OCI-LY3 (cell line): ENCODE data around the gene TSEN54.
A peak's percentile ranks its signal among the peaks of the same experiment; 100 is the strongest.

Experiments used
- H2AFZ ChIP-seq: fragments of 200-600, 300-600 bp; shearing (Covaris generic); 2 replicates; pipeline ENCODE4 v1.6.0; 2014; ENCODE audit warnings: antibody characterized with exemption, low read depth, low read length
- H3K27ac ChIP-seq: fragments of 200-600, 300-600 bp; sonication (generic); 2 replicates; pipeline ENCODE4 v1.5.1; 2014; ENCODE audit warnings: mild to moderate bottlenecking, low read length, moderate library complexity, mixed read lengths
- H3K27me3 ChIP-seq: fragments of 200-600, 300-600 bp; sonication (generic); 2 replicates; pipeline ENCODE4 v1.6.1; 2014; ENCODE audit warnings: low read depth, low read length, mixed read lengths
- H3K36me3 ChIP-seq: fragments of 200-600, 300-600 bp; sonication (generic); replicated peaks from 2 replicates; pipeline ENCODE3; 2014; ENCODE audit warnings: low read depth, low read length, mixed read lengths
- H3K4me1 ChIP-seq: fragments of 300-600, 200-600 bp; sonication (generic); 2 replicates; pipeline ENCODE4 v1.6.1; 2014; ENCODE audit warnings: low read length, mixed read lengths
- H3K4me2 ChIP-seq: fragments of 200-600, 300-600 bp; sonication (generic); 2 replicates; pipeline ENCODE4 v1.6.1; 2014; ENCODE audit warnings: low read length, mixed read lengths
- H3K4me3 ChIP-seq: fragments of 300-600, 200-600 bp; sonication (generic); 2 replicates; pipeline ENCODE4 v1.5.1; 2014; ENCODE audit warnings: antibody characterized with exemption, mild to moderate bottlenecking, low read length, moderate library complexity
- H3K79me2 ChIP-seq: fragments of 300-600, 200-600 bp; shearing (Covaris generic); 2 replicates; pipeline ENCODE4 v1.6.1; 2014; ENCODE audit warnings: mild to moderate bottlenecking, low read length, mixed read lengths
- H3K9ac ChIP-seq: fragments of 300-600, 200-600 bp; shearing (Covaris generic); 2 replicates; pipeline ENCODE4 v1.6.0; 2014; ENCODE audit warnings: mild to moderate bottlenecking, low read length, moderate library complexity
- H3K9me3 ChIP-seq: fragments of 200-600, 300-600 bp; shearing (Covaris generic); 2 replicates; pipeline ENCODE4 v1.6.1; 2014; ENCODE audit warnings: low read length, mixed read lengths; ENCODE audit not compliant: insufficient read depth
- H4K20me1 ChIP-seq: fragments of 200-600, 300-600 bp; sonication (generic); 2 replicates; pipeline ENCODE4 v1.6.1; 2016; ENCODE audit warnings: low read length, mixed read lengths; ENCODE audit not compliant: insufficient read depth
- EZH2phosphoT487 ChIP-seq: fragments of 200-600 bp; shearing (Covaris generic); IDR thresholded peaks from 2 replicates; pipeline ENCODE4 v1.6.1; 2018; ENCODE audit warnings: antibody characterized with exemption, mixed run types, low read depth
- TF ChIP-seq, protein P1 (sequence below): fragments of 200-600, 300-600 bp; sonication (generic); IDR thresholded peaks from 2 replicates; pipeline ENCODE4 v1.5.1; 2014; ENCODE audit warnings: antibody characterized with exemption, low read length, low read depth

The TSEN54 gene

DNA sequence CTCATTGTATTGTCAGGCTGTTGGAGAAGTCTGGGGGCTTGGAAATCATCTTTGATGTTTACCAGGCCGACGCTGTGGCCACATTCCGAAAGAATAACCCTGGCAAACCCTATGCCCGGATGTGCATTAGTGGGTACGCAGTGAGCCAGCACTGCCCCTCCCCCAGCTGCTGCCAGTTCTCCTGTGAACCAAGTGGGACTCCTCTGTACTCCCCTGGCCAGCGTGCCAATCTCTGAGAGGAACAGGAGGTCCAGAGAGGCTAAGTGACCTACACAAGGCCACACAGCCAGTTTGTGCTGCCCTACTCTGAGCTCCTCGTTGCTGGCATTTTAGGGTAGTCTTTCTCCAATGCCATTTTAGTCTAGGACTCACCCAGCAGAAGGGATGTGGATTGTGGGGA lies 7.3 kb downstream of the TSEN54 start:
- Histone ChIP-seq H4K20me1 (no peaks in the 10 kb centered on the region), H3K4me3 (no peak overlapping the region), H3K27ac (no peak overlapping the region), H3K4me1 (peaks cover 7% of the 10 kb centered on the region), H2AFZ (no peak overlapping the region), H3K9me3 (no peaks in the 10 kb centered on the region), H3K4me2 (no peak overlapping the region), H3K36me3 (peaks cover 7% of the 10 kb centered on the region), H3K27me3 (peaks cover 6% of the 10 kb centered on the region; the same call in 1 of the 2 replicates), H3K79me2 (no peaks in the 10 kb centered on the region), H3K9ac (no peak overlapping the region)
- no peak for TF ChIP-seq EZH2phosphoT487
- TF ChIP-seq, protein P1, sequence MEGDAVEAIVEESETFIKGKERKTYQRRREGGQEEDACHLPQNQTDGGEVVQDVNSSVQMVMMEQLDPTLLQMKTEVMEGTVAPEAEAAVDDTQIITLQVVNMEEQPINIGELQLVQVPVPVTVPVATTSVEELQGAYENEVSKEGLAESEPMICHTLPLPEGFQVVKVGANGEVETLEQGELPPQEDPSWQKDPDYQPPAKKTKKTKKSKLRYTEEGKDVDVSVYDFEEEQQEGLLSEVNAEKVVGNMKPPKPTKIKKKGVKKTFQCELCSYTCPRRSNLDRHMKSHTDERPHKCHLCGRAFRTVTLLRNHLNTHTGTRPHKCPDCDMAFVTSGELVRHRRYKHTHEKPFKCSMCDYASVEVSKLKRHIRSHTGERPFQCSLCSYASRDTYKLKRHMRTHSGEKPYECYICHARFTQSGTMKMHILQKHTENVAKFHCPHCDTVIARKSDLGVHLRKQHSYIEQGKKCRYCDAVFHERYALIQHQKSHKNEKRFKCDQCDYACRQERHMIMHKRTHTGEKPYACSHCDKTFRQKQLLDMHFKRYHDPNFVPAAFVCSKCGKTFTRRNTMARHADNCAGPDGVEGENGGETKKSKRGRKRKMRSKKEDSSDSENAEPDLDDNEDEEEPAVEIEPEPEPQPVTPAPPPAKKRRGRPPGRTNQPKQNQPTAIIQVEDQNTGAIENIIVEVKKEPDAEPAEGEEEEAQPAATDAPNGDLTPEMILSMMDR: no peak

DNA sequence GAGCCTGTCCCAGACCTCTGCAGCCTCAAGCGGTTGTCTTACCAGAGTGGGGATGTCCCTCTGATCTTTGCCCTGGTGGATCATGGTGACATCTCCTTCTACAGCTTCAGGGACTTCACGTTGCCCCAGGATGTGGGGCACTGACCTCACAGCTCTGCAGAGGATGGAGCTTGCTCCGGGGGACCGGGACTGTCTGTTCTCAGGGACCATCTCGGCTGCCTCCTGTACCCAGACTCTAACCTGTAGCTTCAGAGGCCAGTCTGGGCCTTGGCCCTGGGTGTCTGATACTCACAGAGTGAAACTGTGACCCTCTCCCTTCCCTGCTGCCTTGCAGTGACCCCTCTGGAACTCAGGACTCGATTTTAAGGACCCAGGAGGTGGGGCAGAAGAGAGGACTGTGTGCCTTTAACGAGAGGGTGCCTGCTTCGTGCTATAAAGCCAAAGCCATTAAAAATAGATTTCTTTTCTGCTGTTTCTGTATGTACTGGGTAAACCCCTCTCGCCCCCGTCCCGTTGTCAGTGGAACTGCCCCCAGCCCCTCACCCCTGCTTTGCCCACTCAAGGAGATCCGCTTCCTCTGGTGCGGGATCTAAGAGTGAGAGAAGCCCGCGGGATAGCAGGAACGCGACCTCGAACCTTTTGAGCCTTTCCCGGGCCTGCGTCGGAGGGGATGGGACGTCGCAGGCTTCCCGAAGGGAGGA lies 8.1 kb downstream of the TSEN54 start:
- H3K36me3 ChIP-seq: peaks cover 2% of the 10 kb centered on the region
- H3K79me2 ChIP-seq: no peaks in the 10 kb centered on the region
- peaks cover 6% of the 10 kb centered on the region; the same call in 1 of the 2 replicates for H3K27me3 ChIP-seq
- H3K9me3 ChIP-seq: no peaks in the 10 kb centered on the region
- TF ChIP-seq EZH2phosphoT487: no peak
- TF ChIP-seq, protein P1: no peak
- H3K27ac ChIP-seq: no peak overlapping the region
- peak overlapping the region; percentile 63 for H3K4me2 ChIP-seq
- H3K9ac ChIP-seq: no peak overlapping the region
- H3K4me3 ChIP-seq: peak overlapping the region; percentile 74
- H4K20me1 ChIP-seq: no peaks in the 10 kb centered on the region
- H2AFZ ChIP-seq: no peak overlapping the region
- H3K4me1 ChIP-seq: peaks cover 6% of the 10 kb centered on the region

DNA sequence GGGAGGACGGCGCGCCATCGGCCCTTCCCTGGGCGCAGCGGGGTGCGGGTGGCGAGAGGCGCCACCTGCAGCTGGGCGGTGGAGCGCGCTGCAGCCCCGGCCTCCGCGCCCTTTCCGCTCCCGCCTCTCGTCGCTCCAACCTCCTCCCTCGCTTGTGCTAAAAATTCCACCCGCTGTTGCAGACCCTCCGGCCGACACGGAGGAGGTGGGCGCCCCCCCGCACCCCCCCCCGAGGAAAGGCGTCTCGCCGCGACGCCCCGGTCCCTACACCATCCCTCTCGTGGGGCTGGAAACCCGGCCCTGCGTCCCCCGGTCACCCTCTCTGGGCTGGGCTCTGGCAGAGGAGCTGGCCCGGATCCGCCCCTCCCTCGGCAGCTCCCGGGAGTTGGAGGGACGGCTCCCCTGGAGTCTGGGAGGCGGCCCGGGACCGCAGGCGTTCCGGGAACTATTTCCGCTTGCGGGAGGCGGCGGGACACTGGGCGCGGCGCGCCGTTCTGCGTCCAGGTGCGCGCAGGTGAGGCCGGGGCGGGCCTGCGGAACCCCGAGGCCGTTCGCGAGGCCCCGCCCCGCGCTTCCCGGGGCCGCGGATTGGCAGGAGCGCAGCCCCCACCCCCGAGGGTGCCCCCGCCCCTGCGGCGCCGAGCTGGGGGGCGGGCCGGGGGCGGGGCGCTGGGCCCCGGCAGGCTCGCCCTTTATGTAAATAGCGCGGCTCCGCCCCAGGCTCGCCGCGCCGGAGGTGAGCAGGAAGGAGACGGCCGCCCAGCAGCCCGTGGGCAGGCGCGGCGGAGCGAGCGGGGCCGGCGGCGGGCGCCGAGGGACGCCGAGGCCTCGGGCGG lies 8.9 kb downstream of the TSEN54 start, which contains the start of gene LLGL2:
TSS of gene LLGL2 (plus strand) at position 728 of the 836 bp plus-strand sequence. CDS start 17,730 bp downstream, outside the sequence.
- Histone ChIP-seq H4K20me1 (no peaks in the 10 kb centered on the region), H3K4me1 (peaks cover 6% of the 10 kb centered on the region), H3K9ac (peak within 1 kb of the TSS; percentile 64), H3K79me2 (no peaks in the 10 kb centered on the region), H3K4me3 (peak within 1 kb of the TSS; percentile 74), H3K4me2 (peak within 1 kb of the TSS; percentile 90), H3K27ac (no peak within 1 kb of the TSS), H2AFZ (no peak within 1 kb of the TSS), H3K36me3 (peaks cover 2% of the 10 kb centered on the region), H3K27me3 (peaks cover 6% of the 10 kb centered on the region; the same call in 1 of the 2 replicates), H3K9me3 (no peaks in the 10 kb centered on the region)
- no peak for TF ChIP-seq EZH2phosphoT487
- TF ChIP-seq, protein P1: peak; percentile 43
